Common myeloid progenitor, CD34-positive (primary cell): ENCODE results near the gene DPH6.

Experiments
- CTCF ChIA-PET: fragments of 350-600 bp; sonication (Branson Sonifier 250); formaldehyde crosslinking; loops from one replicate; lab custom pipeline; 2021; ENCODE audit warnings: antibody characterized with exemption; lab: Charles Lee
- POLR2A ChIA-PET: fragments of 350-600 bp; sonication (Branson Sonifier 250); formaldehyde crosslinking; loops from one replicate; lab custom pipeline; 2021; ENCODE audit warnings: antibody characterized with exemption; lab: Charles Lee
- DNase-seq, 3 donors: peaks; one replicate each; pipeline versions ENCODE4 v3.0.0 to v3.0.0-alpha.2; 2013
- H3K27ac ChIP-seq, 2 experiments: 1 replicate in 1 of 2; 2 replicates in 1 of 2; pipeline ENCODE4 v1.7.0; 2013; ENCODE audit warnings: inconsistent platforms in 2 of 2, low read length in 2 of 2, mild to moderate bottlenecking in 2 of 2, low read depth in 1 of 2, moderate library complexity in 1 of 2; ENCODE audit not compliant: severe bottlenecking in 2 of 2, insufficient read depth in 1 of 2, poor library complexity in 1 of 2
- H3K27me3 ChIP-seq, 5 experiments: replicated peaks in 2 of 5; 1 replicate in 3 of 5; 2 replicates in 2 of 5; pipeline versions ENCODE4 v1.6.1 to v1.7.0; 2013; ENCODE audit warnings: low read length in 4 of 5, mild to moderate bottlenecking in 2 of 5, moderate library complexity in 2 of 5, inconsistent platforms in 1 of 5; ENCODE audit not compliant: insufficient read depth in 5 of 5, control insufficient read depth in 4 of 5
- H3K36me3 ChIP-seq, 4 experiments: 1 replicate in 2 of 4; 2 replicates in 2 of 4; pipeline versions ENCODE4 v1.6.1 to v1.7.0; 2013; ENCODE audit warnings: low read length in 3 of 4, control low read depth in 1 of 4, mild to moderate bottlenecking in 1 of 4; ENCODE audit not compliant: control insufficient read depth in 4 of 4, insufficient read depth in 4 of 4
- H3K4me1 ChIP-seq, 4 experiments: 1 replicate in 3 of 4; 2 replicates in 1 of 4; pipeline versions ENCODE4 v1.6.1 to v1.7.1; 2013; ENCODE audit warnings: low read length in 3 of 4, mild to moderate bottlenecking in 3 of 4, control low read depth in 1 of 4, inconsistent platforms in 1 of 4, moderate library complexity in 1 of 4; ENCODE audit not compliant: control insufficient read depth in 4 of 4, insufficient read depth in 4 of 4; ENCODE audit errors: control extremely low read depth in 1 of 4
- H3K4me3 ChIP-seq, 7 experiments: 1 replicate in 4 of 7; 2 replicates in 3 of 7; pipeline versions ENCODE4 v1.5.1 to v1.7.0; 2013; ENCODE audit warnings: mild to moderate bottlenecking in 7 of 7, low read length in 6 of 7, moderate library complexity in 6 of 7, inconsistent platforms in 2 of 7, low read depth in 2 of 7, control low read depth in 1 of 7; ENCODE audit not compliant: insufficient read depth in 4 of 7, control insufficient read depth in 1 of 7; ENCODE audit errors: extremely low read depth in 1 of 7
- H3K9me3 ChIP-seq, 5 experiments: 1 replicate in 4 of 5; 2 replicates in 1 of 5; pipeline versions ENCODE4 v1.6.1 to v1.7.1; 2013; ENCODE audit warnings: low read length in 4 of 5, mild to moderate bottlenecking in 2 of 5, inconsistent platforms in 1 of 5, low read depth in 1 of 5, moderate library complexity in 1 of 5; ENCODE audit not compliant: control insufficient read depth in 4 of 5, insufficient read depth in 2 of 5; ENCODE audit errors: control extremely low read depth in 1 of 5
- WGBS: methylation state at CpG from one replicate; pipeline ENCODE4 v1.1.5; 2013; ENCODE audit not compliant: insufficient coverage; 5-methylcytosine and 5-hydroxymethylcytosine counted together

The DPH6 gene

GRCh38 chr15:35529784-35530183 lies 16.2 kb downstream of the DPH6 start:
- no peak overlapping the region for H3K4me3 ChIP-seq
- peaks cover 0 to 9% (median 2%) of the 10 kb centered on the region in 4 experiments for H3K36me3 ChIP-seq
- POLR2A ChIA-PET: no interaction called here
- peaks cover 0 to 7% (median 3%) of the 10 kb centered on the region in 5 experiments for H3K9me3 ChIP-seq
- no peaks in the 10 kb centered on the region for H3K27me3 ChIP-seq
- H3K27ac ChIP-seq: no peak overlapping the region
- DNase-seq: no peak
- H3K4me1 ChIP-seq: no peaks in the 10 kb centered on the region
- WGBS: no CpG with 5 or more reads among the region's 2 CpGs
- CTCF ChIA-PET: no interaction called here

- ChIA-PET POLR2A (no interaction called here), CTCF (no interaction called here)
- DNase-seq: no peak
- Histone ChIP-seq H3K9me3 (no peaks in the 10 kb centered on the region), H3K4me1 (no peaks in the 10 kb centered on the region), H3K36me3 (no peaks in the 10 kb centered on the region), H3K27me3 (no peaks in the 10 kb centered on the region), H3K27ac (no peak overlapping the region), H3K4me3 (no peak overlapping the region)
- WGBS: 50% methylated on average over 1 of the region's 2 CpGs
Observed at GRCh38 chr15:35522061-35522460, 23.9 kb downstream of the DPH6 start.

GRCh38 chr15:35519541-35520149 lies 26.3 kb downstream of the DPH6 start:
- no peaks in the 10 kb centered on the region for H3K9me3 ChIP-seq
- no peaks in the 10 kb centered on the region for H3K4me1 ChIP-seq
- H3K27ac ChIP-seq: no peak overlapping the region
- no peaks in the 10 kb centered on the region for H3K36me3 ChIP-seq
- no peaks in the 10 kb centered on the region for H3K27me3 ChIP-seq
- no peak overlapping the region for H3K4me3 ChIP-seq
- ChIA-PET CTCF (interaction anchor here (0.6 to 1.4 kb wide), 6 partner anchors 15 to 1604 kb away, joined by 3 to 4 read pairs (median 3); no protein-coding TSS in a partner anchor), POLR2A (interaction anchor here (0.7 kb wide), 1 partner anchor 1695 kb away, joined by 3 read pairs; no protein-coding TSS in a partner anchor)
- DNase-seq: peak; percentile 45 to 68 (median 59)

GRCh38 chr15:35519052-35519451 lies 26.9 kb downstream of the DPH6 start:
- ChIA-PET CTCF (interaction anchor here (0.9 to 1.4 kb wide), 3 partner anchors 14 to 1588 kb away, joined by 3 to 4 read pairs (median 3); no protein-coding TSS in a partner anchor), POLR2A (interaction anchor here (0.7 kb wide), 1 partner anchor 1696 kb away, joined by 3 read pairs; no protein-coding TSS in a partner anchor)
- Histone ChIP-seq H3K27me3 (no peaks in the 10 kb centered on the region), H3K4me3 (no peak overlapping the region), H3K27ac (no peak overlapping the region), H3K9me3 (no peaks in the 10 kb centered on the region), H3K36me3 (no peaks in the 10 kb centered on the region), H3K4me1 (no peaks in the 10 kb centered on the region)
- no CpG with 5 or more reads among the region's 1 CpG for WGBS
- no peak for DNase-seq

GRCh38 chr15:35514759-35515158 lies 31.2 kb downstream of the DPH6 start:
- Histone ChIP-seq H3K4me3 (no peak overlapping the region), H3K27me3 (no peaks in the 10 kb centered on the region), H3K4me1 (no peaks in the 10 kb centered on the region), H3K27ac (no peak overlapping the region), H3K9me3 (no peaks in the 10 kb centered on the region), H3K36me3 (no peaks in the 10 kb centered on the region)
- POLR2A ChIA-PET: no interaction called here
- CTCF ChIA-PET: no interaction called here
- DNase-seq: no peak

- H3K4me3 ChIP-seq: no peak overlapping the region
- ChIA-PET CTCF (no interaction called here), POLR2A (no interaction called here)
- no peaks in the 10 kb centered on the region for H3K36me3 ChIP-seq
- DNase-seq: no peak
- H3K27ac ChIP-seq: no peak overlapping the region
- H3K4me1 ChIP-seq: peaks cover 0 to 8% (median 4%) of the 10 kb centered on the region in 4 experiments
- H3K27me3 ChIP-seq: no peaks in the 10 kb centered on the region
- 100% methylated on average over 7 of the region's 7 CpGs for WGBS
- no peaks in the 10 kb centered on the region for H3K9me3 ChIP-seq
Observed at GRCh38 chr15:35507932-35508638, 37.9 kb downstream of the DPH6 start.

- no peak overlapping the region for H3K27ac ChIP-seq
- 78% methylated on average over 3 of the region's 5 CpGs for WGBS
- no peak for DNase-seq
- ChIA-PET CTCF (no interaction called here), POLR2A (no interaction called here)
- no peaks in the 10 kb centered on the region for H3K9me3 ChIP-seq
- H3K4me1 ChIP-seq: peaks cover 0 to 8% (median 4%) of the 10 kb centered on the region in 4 experiments
- no peak overlapping the region for H3K4me3 ChIP-seq
- no peaks in the 10 kb centered on the region for H3K27me3 ChIP-seq
- H3K36me3 ChIP-seq: no peaks in the 10 kb centered on the region
Observed at GRCh38 chr15:35506272-35506870, 39.6 kb downstream of the DPH6 start.
